Gastrocnemius medialis (tissue), 4 donors: ENCODE data around the gene PLG.

Experiments used
- CTCF ChIP-seq, 5 experiments: fragments of 450-650 bp in 3 of 5; fragments of 200-600 bp in 2 of 5; sonication (generic) in 2 of 5; IDR thresholded peaks in 4 of 5; conservative IDR thresholded peaks in 1 of 5; 1 replicate in 4 of 5; 2 replicates in 1 of 5; pipeline ENCODE4 v1.5.1; 2016 to 2019; ENCODE audit warnings: antibody characterized with exemption in 5 of 5, mild to moderate bottlenecking in 3 of 5, moderate library complexity in 3 of 5
- POLR2A ChIP-seq, 2 donors: fragments of 450-650 bp; IDR thresholded peaks; one replicate each; pipeline ENCODE4 v1.6.1; 2017; ENCODE audit warnings: antibody characterized with exemption in 2 of 2, mild to moderate bottlenecking in 2 of 2, moderate library complexity in 2 of 2

DNA sequence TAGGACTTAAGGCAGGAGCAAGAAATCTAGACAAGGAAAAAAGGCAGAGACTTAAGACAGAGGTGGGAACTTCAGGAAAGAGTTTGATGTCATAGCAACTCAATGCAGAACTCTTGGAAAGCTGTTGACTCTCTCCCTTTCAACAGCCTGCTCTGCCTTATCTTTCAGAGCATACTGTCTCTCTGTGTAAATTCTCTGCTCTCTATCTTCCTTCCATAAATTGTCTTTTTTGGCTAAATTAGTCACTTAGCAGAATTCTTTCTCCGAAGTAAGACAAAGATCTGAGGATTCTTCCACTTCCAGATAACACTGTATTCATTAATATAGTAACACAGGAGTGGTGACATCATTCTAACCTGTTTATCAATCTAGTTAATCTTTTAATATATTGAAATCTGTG, 80.2 kb downstream of the PLG start:
- TF ChIP-seq CTCF (IDR thresholded peaks at IDR 0.05 in 4 of 5, conservative IDR thresholded peaks at IDR 0.05 in 1 of 5) (no peak), POLR2A (IDR thresholded peaks at IDR 0.05) (no peak)
